ENCODE measurements around the gene STX4.

STX4 gene

GRCh38 chr16:31020536-31020935 is 12.8 kb upstream of the STX4 start:
- DNase-seq (ENCODE audit: low spot score) = no peak

DNA sequence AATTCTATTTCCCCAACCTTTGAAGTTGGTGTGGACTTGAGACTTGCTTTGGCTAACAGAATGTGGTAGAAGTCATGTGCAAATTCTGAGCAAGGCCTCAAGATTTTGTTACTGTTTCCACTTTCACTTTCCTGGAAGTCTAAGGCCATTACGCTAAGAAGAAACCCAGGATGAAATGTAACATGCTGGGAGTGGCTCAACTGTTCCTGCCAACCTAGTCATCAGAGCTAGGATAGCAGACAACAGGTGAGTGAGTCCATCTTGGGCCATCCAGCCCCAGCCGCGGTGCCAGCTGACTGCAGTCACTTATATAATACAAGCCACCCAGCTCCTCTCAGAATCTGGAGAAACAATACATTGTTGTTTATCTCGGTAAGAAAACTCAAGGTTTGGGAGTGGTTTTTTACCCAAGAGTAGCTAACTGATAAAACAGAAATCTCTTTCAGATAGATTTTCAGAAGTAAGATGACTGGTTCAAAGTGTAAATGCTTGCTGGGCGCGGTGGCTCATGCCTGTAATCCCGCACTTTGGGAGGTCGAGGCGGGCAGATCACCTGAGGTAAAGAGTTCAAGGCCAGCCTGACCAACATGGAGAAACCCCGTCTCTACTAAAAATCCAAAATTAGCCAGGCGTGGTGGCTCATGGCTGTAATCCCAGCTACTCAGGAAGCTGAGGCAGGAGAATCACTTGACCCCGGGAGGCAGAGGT is 10.7 kb upstream of the STX4 start:
- DNase-seq (ENCODE audit: low spot score) = no peak

DNA sequence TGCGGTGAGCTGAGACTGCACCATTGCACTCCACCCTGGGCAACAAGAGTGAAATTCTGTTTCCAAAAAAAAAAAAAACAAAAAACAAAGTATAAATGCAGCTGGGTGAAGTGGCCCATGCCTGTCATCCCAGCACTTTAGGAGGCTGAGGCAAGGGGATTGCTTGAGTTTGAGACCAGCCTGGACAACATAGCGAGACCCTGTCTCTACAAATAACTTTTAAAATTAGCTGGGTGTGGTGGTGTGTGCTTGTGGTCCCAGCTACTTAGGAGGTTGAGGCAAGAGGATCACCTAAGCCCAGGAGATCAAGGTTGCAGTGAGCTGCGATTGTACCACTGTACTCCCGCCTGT is 10.1 kb upstream of the STX4 start:
- no peak for DNase-seq (ENCODE audit: low spot score)

DNA sequence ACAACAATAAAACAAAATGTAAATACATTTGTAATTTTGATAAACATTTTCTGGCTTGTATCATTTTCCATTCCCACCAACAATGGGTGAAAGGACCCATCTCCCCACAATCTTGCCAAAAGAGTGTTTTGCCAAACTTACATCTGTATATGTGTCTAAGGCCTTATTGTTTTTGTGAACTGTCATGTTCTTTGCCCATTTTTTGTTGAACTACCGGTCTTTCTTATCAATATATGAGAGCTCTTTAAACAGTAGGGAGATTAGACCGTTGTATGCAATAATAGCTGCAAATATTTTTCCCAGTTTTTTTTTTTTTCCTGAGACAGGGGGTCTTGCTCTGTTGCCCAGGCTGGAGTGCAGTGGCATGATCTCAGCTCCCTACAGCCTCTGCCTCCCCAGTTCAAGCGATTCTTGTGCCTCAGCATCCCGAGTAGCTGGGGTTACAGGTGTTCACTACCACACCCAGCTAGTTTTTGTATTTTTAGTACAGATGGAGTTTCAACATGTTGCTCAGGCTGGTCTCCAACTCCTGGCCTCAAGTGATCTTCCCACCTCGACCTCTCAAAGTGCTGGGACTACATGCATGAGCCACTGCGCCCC is 9.6 kb upstream of the STX4 start:
- no peak for DNase-seq (ENCODE audit: low spot score)

GRCh38 chr16:31025339-31025738 is 8.0 kb upstream of the STX4 start:
- no peak for DNase-seq (ENCODE audit: low spot score)

DNA sequence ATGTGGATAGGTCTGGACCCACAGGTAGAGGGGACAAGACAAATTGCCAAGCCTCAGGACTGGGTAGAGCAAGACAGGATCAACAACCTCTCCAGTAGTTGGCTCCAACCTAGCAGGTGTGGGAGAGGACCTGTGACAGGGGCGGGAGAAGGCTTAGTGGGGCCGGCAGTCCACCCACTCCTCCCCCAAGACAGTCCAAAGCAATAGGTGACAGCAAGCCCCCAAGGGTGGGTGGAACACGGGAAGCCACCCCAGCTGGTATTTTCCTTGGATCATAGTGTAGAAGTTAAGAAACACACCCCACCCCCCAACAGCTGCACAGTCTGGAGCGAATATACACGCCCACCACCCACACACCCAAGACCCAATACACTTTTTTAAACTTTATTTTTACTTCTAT is 4.1 kb upstream of the STX4 start:
- no peak for DNase-seq (ENCODE audit: low spot score)

DNA sequence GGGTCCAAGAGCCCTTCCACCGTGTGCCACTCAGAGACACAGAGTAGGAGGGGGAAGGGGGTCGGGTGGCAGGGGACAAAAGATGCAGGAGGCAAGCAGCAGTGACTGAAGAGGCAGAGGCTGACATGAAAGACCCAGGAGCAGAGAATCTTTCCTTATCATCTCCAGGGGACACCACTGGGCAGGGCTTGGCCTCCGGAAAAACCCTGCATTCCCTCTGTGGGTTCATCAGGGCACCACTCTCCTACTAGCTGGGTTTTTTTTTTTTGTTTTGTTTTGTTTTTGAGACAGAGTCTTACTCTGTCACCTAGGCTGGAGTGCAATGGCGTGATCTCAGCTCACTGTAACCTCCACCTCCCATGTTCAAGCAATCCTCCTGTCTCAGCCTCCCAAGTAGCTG is 2.1 kb upstream of the STX4 start:
- DNase-seq (ENCODE audit: low spot score) = no peak

DNA sequence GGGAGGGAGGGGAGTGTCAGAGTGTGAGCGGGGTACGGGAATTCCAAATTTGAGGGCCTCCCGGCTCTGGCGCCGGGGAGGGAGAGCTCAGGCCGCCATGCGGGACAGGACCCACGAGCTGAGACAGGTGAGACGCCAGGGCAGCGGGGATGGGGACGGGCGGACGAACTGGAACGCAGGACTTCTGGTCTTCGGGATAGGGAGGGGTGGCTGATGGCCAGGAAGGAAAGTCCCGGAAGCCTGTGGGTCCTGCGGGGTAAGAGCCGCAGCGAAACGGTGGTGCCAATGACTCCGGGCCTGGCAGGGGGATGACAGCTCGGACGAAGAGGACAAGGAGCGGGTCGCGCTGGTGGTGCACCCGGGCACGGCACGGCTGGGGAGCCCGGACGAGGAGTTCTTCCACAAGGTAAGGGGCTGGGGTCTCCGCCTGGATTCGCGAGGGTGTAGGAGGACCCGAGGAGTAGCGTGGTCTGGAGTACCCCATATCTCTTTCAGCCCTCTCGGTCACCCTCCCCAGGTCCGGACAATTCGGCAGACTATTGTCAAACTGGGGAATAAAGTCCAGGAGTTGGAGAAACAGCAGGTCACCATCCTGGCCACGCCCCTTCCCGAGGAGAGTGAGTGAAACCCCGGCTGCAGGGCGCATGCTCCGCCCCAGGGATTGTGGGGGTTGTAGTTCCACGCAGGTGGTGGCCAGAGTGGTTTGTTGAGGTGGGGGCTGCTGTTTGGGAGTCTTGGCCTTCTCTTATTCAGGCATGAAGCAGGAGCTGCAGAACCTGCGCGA is 543 bp downstream of the STX4 start:
- peak; percentile 98 for DNase-seq (ENCODE audit: low spot score)

DNA sequence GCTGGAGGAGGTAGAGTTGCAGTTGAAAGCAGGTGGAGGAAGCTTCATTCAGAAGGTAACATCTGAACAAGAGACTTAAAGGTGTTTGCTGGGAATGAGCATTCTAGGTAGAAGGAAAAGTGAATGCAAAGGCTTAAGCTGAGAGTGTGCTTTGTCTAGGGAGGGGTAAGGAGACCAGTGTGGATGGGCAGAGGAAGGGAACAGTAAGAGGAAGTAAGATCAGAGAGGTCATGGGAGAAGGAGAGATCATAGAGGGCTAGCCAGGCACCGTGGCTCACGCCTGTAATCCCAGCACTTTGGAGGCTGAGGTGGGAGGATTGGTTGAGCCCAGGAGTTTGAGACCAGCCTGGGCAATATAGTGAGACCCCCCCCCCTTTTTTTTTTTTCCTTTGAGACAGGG is 3.3 kb downstream of the STX4 start:
- DNase-seq (ENCODE audit: low spot score) = no peak

DNA sequence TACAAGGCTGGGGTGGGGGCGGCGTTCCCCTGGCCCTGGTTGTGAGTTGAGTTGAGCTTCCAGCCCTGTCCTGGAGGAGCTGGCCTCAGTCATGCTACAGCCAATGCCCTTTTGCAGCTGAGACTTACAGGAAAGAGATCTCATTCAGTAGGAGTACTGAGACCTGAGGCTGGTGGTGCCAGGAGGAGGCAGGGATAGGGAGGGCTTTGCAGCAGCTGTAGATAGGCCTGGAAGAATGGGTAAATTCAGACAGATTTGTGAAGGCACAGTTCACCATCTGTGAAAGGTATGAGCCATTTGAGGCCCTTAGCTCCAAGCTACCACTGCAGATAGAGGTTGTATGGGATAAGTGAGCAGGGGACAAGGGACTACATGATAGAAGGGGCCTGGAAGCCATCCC is 5.6 kb downstream of the STX4 start:
- no peak for DNase-seq (ENCODE audit: low spot score)

DNA sequence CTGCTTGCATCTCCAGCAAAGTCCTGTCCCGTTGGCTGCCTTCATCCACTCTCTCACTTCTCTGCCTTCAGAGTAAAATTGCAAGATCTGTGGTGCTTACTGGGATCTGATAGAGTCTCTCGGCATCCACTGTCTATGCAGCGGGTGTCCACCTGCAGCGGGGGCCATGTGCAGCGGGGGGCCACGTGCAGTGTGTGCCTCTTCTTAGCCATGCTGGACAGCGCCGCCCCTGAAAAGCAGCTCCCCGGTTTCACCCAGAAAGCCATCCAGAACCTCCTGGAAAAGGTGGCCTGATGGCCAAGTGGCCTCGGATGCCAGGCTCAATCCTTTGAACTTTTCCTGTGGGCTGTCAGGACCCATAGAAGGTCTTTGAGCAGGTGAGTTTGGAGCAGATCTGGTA is 9.5 kb downstream of the STX4 start:
- no peak for DNase-seq (ENCODE audit: low spot score)

- DNase-seq (ENCODE audit: low spot score) = no peak
These were observed 10.0 kb downstream of the STX4 start for GRCh38 chr16:31043352-31043751.

GRCh38 chr16:31043898-31044481 is 10.6 kb downstream of the STX4 start:
- DNase-seq (ENCODE audit: low spot score) = no peak

- DNase-seq (ENCODE audit: low spot score) = no peak
These were observed 17.1 kb downstream of the STX4 start for GRCh38 chr16:31050280-31051030.

GRCh38 chr16:31052114-31052513 is 18.8 kb downstream of the STX4 start:
- peak; percentile 93 for DNase-seq (ENCODE audit: low spot score)

GRCh38 chr16:31055613-31056012 is 22.3 kb downstream of the STX4 start:
- no peak for DNase-seq (ENCODE audit: low spot score)

- no peak for DNase-seq (ENCODE audit: low spot score)
These were observed 27.9 kb downstream of the STX4 start for GRCh38 chr16:31061126-31061812.

DNA sequence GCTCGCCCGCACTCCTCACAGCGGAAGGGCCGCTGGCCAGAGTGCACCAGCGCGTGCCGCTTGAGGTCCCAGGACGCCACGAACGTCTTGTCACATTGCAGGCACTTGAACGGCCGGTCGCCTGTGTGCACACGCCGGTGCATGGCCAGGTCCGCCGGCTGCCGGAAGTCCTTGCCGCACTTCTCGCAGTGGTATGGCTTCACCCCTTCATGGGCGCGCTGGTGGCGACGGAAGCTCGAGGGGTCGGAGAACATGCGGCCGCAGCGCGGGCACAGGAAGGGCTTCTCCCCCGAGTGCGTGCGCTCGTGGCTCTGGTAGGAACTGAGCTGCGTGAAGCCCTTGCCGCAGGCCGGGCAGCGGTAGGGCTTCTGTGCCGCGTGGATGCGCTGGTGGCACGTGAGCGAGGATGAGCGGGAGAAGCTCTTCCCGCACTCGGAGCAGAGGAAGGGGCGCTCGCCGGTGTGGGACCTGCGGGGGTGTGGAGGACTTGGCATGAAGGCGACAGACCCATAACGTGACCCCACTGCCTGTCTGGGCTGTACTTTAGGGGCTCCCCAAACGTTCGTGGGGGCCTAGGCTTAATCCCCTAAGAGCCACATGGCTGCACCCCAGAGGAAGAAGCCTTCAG is 28.6 kb downstream of the STX4 start:
- DNase-seq (ENCODE audit: low spot score) = no peak

GRCh38 chr16:31063495-31063842 is 30.1 kb downstream of the STX4 start:
- DNase-seq (ENCODE audit: low spot score) = no peak

DNA sequence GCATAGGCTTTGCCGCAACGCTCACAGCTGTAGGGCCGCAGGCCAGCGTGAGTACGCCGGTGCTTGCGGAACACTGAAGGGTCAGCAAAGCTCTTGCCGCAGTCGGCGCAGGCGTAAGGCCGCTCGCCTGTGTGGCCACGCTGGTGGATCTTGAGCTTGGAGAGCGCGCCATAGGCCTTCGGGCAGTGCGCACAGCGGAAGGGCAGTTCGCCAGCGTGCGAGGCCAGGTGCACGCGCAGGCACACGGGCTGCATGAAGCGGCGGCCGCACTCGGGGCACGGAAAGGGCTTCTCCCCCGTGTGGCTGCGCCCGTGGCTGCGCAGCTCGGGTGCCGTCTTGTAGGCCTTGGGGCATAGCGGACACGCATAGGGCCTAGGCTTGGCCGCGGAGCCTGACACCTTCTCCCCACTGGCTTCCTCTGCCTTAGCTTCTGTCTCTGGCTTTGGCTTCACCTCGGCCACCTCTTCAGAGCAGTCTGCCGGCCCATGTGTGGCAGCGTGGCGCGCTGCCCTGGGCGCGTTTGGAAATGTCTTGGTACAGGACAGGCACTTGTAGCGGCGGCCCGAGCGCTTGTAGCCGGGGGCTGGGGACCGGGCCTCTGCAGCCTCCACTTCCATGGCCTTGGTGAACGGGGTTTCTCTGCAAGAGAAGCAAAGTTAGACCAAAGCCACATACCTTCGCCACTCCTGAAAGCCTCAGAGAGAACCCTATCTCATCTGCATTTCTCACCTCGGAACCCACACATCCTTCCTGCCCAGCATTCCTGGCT is 30.7 kb downstream of the STX4 start:
- no peak for DNase-seq (ENCODE audit: low spot score)
